NCI-H748 (cell line): Measurements from ENCODE around the gene MYO9A.
"Not testable (repeated sequence)": the region's sequence is repeated elsewhere in the genome, so short reads cannot be mapped to it uniquely, and the experiment has no call there.

Experiments
- DNase-seq: peaks from one replicate; lab custom pipeline; 2025; ENCODE audit not compliant: unreplicated experiment; lab: John Stamatoyannopoulos, UW

Gene MYO9A

GRCh38 chr15:72139667-72140066 lies 21.7 kb upstream of the MYO9A start:
- no peak for DNase-seq

DNA sequence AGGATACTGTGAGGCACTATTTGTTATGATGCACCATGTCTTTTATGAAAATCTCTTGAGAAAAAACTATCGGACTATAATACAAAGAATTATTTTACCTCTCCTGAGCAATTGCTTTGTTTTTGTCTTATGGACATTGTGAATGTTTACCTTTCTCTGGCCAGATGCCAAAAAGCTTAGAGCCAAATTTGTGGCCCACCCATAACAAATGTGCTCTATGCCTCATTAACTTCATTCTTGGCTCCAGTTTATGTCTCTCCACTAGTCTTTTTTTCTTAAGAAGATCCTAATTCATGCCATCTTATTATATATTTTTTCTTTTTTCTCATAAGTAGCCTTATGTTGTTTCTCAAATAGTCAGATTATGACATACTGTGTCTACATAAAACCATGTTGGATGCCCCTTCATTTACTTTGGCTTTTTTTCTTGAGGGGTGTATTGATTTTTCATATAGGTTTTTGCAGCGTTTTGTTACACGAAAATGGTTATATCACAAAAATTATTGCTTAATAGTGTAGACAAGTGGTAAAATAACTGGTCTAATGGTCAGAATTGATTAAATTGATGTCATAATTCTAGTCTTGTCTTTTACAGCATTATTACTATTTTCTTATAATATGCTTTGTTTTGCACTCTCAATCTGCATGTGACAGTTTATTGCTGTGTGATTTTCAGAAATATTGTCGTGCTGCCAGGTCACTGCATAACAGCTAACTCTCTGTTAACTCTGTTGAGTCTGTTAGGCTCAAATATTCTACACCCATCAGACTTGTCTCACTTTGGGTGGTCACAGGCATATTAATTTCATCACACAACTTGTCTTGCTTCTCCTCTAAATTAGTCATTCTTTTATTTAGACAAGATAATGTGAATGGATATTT lies 18.5 kb upstream of the MYO9A start:
- peak; percentile 95 for DNase-seq

DNA sequence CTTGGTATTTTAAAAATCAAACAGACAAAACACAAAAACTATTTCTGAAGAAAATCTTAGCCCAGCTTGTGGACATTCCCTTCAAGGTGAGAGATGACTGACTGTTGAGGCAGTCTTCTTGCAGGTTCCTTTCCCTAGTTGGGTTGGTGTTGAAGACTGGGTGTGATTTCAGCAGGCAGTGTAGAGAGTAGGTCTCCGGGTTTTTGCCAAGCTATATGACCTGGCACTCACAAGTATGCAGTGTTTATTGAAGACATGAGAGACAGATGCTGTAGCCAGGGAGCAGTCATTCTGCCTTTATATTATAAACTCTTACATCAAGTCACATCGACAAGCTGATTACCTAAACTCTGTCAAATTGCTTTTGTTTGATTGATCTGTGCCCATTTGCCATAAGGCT lies 17.8 kb upstream of the MYO9A start:
- DNase-seq = peak; percentile 95

DNA sequence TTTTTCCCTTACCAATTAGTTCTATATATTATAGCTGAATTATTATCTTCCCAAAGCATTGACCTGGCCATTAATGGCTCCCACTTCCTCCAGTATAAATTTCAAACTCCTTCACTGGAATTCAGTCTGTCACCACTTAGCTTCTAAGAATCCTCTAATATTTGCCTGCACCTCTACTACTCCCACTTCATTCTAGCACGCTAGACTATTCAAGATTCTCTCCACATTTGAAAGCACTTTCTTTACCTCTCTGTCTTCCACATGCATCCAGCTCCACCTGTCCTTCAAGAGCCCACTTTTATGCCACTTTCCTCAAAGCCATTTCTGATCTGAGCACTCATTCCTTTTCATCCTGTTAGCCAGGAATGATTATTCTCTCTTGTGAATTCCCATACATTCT lies 15.3 kb upstream of the MYO9A start:
- no peak for DNase-seq

DNA sequence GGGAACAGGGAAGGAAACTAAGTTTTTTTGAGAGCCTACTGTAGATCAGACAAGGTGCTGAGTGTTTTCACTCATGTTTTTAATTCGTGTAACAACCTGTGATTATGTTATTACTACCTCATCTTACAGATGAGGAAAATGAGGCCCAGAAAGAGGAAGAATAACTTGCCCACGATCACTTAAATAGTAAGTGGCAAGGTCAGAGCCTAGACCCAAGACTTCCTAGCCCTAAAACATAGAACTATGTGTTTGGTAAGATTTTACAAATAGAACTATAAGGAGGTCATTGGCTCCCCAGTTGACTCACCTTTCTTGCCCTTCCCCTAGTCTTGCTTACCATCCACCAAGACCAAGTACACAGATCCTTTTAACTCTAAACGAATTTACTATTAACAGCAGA lies 14.0 kb upstream of the MYO9A start:
- no peak for DNase-seq

DNA sequence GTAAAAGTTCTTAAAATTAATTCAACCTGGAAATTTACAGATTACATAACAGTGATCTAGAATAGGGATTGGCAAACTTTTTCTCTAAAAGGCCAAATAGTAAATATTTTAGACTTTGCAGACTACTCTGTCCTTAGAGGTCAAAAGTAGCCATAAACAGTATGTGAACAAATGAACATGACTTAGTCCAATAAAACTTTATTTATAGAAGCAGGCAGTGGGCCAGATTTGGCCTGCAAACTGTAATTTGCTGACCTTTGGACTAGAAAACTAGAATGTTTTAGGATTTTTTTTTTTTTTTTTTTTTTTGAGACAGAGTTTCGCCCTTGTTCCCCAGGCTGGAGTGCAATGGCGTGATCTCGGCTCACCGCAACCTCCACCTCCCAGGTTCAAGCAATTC lies 12.3 kb upstream of the MYO9A start:
- DNase-seq = no peak

GRCh38 chr15:72128359-72128758 lies 10.4 kb upstream of the MYO9A start:
- no peak for DNase-seq

DNA sequence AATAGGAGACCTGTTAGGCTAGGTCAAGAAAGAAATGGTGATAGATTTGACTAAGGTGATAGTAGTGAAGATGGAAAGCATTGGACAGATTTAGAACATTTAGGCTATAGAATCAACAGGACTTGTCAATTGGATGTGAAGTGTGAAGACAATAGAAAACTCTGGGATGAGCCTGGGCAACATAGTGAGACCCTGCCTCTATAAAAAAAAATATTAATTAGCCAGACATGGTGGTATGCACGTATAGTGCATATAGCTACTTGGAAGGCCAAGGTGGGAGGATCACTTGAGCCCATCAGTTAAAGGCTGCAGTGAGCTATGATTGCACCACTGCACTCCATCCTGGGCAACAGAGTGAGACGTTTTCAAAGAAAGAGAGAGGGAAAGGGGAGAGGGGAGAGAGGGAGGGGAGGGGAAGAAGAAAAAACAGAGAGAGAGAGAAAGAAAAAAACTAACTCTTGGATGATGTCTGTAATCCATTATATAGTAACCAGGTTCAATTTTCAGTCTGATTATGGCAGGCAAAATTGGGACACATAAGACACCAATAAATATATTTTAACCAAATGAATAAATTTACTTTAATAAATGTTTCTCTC lies 9.9 kb upstream of the MYO9A start:
- no peak for DNase-seq

DNA sequence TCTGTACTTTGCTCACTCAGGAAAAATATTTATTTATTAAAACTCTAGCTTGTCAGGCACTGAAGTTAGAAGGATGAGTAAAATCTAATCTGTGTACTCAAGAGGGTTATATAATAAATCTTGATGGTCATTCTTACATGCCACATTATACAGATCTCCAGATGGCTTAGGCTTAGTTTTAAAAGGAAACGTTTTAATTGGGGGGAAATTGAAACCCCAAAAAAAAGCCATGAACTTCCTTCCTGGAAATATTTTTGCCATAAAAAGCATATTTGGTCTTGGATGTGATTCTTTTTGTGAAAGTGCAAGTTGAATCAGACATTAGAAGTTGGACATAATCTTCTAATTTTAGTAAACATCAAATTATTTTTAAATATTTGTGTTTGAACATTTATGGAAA lies 6.3 kb upstream of the MYO9A start:
- no peak for DNase-seq

GRCh38 chr15:72117486-72118016 lies 399 bp downstream of the MYO9A start:
- DNase-seq = no peak

DNA sequence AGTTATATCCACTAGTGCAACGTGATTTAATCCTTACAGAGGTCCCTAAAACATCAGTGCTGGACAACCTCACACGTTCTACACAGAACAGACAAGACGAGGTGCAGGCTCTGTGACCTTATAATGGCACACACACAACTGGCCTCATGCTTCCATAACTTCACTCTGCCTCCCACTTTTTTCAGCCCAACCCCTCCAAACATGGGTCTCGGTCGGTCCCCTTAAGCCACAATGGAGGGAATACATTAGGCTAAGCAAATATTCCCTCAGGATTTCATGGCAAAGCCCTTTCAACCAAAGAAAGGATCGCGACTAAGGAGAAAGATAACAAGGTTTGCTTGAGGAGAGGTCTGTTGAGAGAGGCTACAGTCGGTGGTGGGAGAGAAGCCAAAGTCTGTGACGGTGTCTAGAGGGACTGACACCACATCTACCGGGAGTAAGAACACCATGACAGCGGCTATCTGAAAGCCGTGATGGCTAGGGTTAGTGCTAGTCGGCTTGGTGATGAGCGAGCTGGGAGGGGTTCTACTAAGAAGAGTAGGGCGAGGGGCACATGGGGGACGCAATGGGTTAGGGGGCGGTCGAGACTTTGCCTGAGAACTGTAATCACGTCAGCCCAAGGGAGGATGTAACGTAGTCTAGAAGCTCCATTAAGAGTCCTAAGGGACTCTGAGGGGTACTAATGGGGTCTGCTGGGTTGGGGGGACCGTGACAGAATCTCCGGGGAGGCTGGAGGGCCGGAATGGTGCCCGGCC lies 1.0 kb downstream of the MYO9A start:
- DNase-seq = peak; percentile 38

DNA sequence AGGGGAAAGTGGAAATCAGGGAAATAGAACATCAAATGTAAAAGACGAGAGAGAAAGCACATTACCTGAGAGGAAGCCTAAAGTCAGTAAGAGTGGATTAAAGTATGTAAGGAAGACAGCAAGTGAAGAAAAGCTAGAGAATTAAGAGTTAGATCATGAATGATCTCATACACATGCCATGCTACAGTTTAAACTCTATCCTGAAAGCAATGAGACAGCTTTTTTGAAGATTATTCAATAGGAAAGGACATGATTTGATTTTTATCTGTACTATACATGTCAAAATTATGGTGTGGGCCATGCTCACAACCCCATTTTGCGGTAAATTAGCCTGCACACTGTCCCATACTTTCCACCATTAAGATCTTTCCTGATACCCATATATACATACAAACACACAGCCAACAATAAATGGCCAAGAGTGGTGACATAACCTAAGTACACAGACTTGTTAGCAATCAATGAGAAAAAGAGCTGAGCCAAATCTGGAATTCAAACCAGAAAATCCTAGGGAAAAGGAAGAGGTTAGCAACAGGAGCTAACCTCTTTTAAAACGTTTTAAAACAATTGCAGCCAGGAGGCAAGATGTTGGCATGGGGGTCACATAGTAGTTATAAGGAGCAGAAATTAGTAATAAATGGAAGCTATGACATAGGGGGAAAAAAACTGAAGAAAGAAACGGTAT lies 4.5 kb downstream of the MYO9A start:
- no peak for DNase-seq

- no peak for DNase-seq
Measured at GRCh38 chr15:72112805-72113204, 5.1 kb downstream of the MYO9A start.

DNA sequence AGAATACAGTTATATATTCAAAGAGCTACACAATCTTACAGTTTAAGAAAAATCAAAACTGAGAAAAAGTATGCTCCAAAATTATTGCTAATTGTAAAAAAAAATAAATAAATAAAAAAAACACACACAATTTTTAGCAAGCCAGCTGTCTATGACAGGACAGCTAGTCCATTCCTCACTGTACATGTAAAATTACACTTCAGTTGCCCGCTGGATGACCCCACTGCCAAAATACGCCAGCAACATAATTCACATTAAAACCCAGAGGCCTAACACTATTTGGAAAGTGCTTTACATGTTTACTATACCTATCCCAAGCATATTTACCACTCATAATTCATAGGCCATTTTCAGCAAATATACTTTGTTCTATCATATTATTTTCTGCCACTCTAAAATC lies 5.8 kb downstream of the MYO9A start:
- DNase-seq = no peak

DNA sequence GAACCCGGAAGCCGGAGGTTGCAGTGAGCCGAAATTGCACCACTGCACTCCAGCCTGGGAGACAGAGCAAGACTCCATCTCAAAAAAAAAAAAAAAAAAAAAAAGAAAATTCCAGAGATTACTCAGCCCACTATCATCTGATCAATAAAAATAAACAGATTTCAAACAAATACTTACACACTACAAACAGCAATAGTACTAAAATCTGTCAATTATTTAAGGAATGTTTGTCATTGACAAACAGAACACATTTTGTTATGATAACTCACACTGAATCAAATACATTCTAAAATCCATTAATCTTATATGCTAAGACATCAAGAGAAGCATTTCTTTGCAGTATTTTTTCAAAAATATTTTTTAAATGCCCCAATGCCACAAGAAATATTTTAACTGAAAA lies 7.6 kb downstream of the MYO9A start:
- DNase-seq = no peak

GRCh38 chr15:72106068-72106467 lies 11.9 kb downstream of the MYO9A start:
- DNase-seq = no peak

- no peak for DNase-seq
Measured at GRCh38 chr15:72105111-72105510, 12.8 kb downstream of the MYO9A start.

DNA sequence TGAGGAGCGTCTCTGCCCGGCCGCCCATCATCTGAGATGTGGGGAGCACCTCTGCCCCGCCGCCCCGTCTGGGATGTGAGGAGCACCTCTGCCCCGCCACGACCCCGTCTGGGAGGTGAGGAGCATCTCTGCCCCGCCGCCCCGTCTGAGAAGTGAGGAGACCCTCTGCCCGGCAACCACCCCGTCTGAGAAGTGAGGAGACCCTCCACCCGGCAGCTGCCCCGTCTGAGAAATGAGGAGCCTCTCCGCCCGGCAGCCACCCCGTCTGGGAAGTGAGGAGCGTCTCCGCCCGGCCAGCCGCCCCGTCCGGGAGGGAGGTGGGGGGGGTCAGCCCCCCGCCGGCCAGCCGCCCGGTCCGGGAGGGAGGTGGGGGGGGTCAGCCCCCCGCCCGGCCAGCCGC lies 17.4 kb downstream of the MYO9A start:
- DNase-seq = not testable (repeated sequence)

DNA sequence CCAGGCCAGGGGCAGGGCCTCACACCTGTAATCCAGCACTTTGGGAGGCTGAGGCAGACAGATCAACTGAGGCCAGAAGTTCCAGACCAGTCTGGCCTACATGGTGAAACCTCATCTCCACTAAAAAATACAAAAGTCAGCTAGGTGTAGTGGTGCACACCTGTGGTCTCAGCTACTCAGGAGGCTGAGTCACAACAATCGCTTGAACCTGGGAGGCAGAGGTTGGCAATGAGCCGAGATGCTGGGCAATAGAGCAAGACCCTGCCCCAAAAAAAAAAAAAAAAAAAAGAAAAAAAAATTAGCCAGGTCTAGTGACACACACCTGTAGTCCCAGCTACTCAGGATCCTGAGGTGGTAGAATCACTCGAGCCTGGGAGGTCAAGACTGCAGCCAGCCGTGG lies 18.8 kb downstream of the MYO9A start:
- DNase-seq = no peak

DNA sequence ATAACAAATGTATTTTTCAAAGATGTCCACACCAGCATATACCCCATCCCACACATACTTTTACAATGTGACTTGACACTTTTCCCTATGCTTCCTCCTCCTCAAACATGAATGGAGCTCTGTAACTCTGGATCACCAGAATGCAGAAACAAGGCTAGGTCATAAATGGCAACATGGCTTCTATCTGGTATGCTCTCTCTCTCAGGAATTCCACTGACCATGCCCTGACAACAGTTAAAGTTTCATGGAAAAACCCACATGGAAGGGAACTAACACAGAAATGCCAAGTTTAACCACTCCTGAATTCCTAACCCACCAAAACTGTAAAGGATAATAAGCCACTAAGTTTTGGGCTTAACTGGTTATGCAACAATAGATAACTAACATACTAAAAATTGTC lies 19.9 kb downstream of the MYO9A start:
- no peak for DNase-seq

- DNase-seq = no peak
Measured at GRCh38 chr15:72096796-72097195, 21.2 kb downstream of the MYO9A start.
